DND-41 (cell line): ENCODE data around the gene MDFI.

ENCODE experiments used
- ATAC-seq: fragments of 200-7000 bp; cut with Tn5 transposase; 3 replicates; pipeline ENCODE4 v1.9.1; 2021; ENCODE audit warnings: low read depth; ENCODE audit not compliant: insufficient read depth
- DNase-seq: peaks from one replicate; pipeline ENCODE4 v3.0.0-alpha.2; 2020
- H2AFZ ChIP-seq: 2 replicates; pipeline ENCODE4 v1.6.0; 2012; ENCODE audit warnings: low read depth, low read length
- H3K27ac ChIP-seq: 2 replicates; pipeline ENCODE4 v1.5.1; 2012; ENCODE audit warnings: low read length, inconsistent platforms
- H3K27me3 ChIP-seq: fragments of 200-600 bp; sonication (generic); 2 replicates; pipeline ENCODE4 v1.6.0; 2012; ENCODE audit warnings: low read length, mild to moderate bottlenecking, inconsistent platforms; ENCODE audit not compliant: insufficient read depth, poor library complexity
- H3K36me3 ChIP-seq: 2 replicates; pipeline ENCODE4 v1.5.1; 2012; ENCODE audit warnings: low read length, inconsistent platforms; ENCODE audit not compliant: insufficient read depth
- H3K4me1 ChIP-seq: 2 replicates; pipeline ENCODE4 v1.5.1; 2012; ENCODE audit warnings: mild to moderate bottlenecking, low read length; ENCODE audit not compliant: insufficient read depth
- H3K4me2 ChIP-seq: 2 replicates; pipeline ENCODE4 v1.6.0; 2012; ENCODE audit warnings: mild to moderate bottlenecking, moderate library complexity, low read length, inconsistent platforms; ENCODE audit not compliant: insufficient read depth
- H3K4me3 ChIP-seq, 2 experiments: fragments of 200-600 bp in 1 of 2; shearing (Covaris generic) in 1 of 2; 2 replicates each; pipeline ENCODE4 v1.5.1; 2012 to 2016; ENCODE audit warnings: inconsistent platforms in 2 of 2, low read length in 2 of 2, mild to moderate bottlenecking in 2 of 2, low read depth in 1 of 2, moderate library complexity in 1 of 2
- H3K79me2 ChIP-seq: 2 replicates; pipeline ENCODE4 v1.6.0; 2012; ENCODE audit warnings: low read length, inconsistent platforms; ENCODE audit not compliant: insufficient read depth
- H3K9ac ChIP-seq: 2 replicates; pipeline ENCODE4 v1.6.0; 2012; ENCODE audit warnings: low read depth, mild to moderate bottlenecking, inconsistent platforms, low read length, moderate library complexity
- H3K9me3 ChIP-seq: 2 replicates; pipeline ENCODE4 v1.5.1; 2012; ENCODE audit warnings: low read length, moderate library complexity, mild to moderate bottlenecking, inconsistent platforms; ENCODE audit not compliant: insufficient read depth, severe bottlenecking
- H4K20me1 ChIP-seq: 2 replicates; pipeline ENCODE4 v1.6.0; 2012; ENCODE audit warnings: low read length; ENCODE audit not compliant: insufficient read depth
- EZH2 ChIP-seq: IDR thresholded peaks from 3 replicates; pipeline ENCODE4 v1.6.1; 2012; ENCODE audit warnings: borderline replicate concordance, low read depth, mild to moderate bottlenecking, moderate library complexity, low read length, inconsistent platforms; ENCODE audit not compliant: severe bottlenecking
- TF ChIP-seq, protein P1 (sequence below): IDR thresholded peaks from 2 replicates; pipeline ENCODE4 v1.5.1; 2012; ENCODE audit warnings: borderline replicate concordance, low read length, moderate library complexity, mild to moderate bottlenecking; ENCODE audit not compliant: poor library complexity, severe bottlenecking; ENCODE audit errors: extremely low read depth

Gene MDFI

GRCh38 chr6:41638935-41639808 is 904 bp downstream of the MDFI start:
- Histone ChIP-seq H2AFZ (peak overlapping the region; percentile 79), H4K20me1 (no peaks in the 10 kb centered on the region; the same call in 1 of the 2 replicates), H3K27ac (peak overlapping the region; percentile 64; the same call in 1 of the 2 replicates), H3K9ac (peak overlapping the region; percentile 75), H3K27me3 (peaks cover 11% of the 10 kb centered on the region), H3K36me3 (no peaks in the 10 kb centered on the region), H3K4me2 (peak overlapping the region; percentile 81), H3K79me2 (no peaks in the 10 kb centered on the region), H3K9me3 (no peaks in the 10 kb centered on the region), H3K4me3 (peak overlapping the region; percentile 53 to 68; a peak in 3 of 4 replicates), H3K4me1 (peaks cover 23% of the 10 kb centered on the region)
- ATAC-seq (peak; percentile 37), DNase-seq (no peak)
- no peak for TF ChIP-seq EZH2
- TF ChIP-seq, protein P1, sequence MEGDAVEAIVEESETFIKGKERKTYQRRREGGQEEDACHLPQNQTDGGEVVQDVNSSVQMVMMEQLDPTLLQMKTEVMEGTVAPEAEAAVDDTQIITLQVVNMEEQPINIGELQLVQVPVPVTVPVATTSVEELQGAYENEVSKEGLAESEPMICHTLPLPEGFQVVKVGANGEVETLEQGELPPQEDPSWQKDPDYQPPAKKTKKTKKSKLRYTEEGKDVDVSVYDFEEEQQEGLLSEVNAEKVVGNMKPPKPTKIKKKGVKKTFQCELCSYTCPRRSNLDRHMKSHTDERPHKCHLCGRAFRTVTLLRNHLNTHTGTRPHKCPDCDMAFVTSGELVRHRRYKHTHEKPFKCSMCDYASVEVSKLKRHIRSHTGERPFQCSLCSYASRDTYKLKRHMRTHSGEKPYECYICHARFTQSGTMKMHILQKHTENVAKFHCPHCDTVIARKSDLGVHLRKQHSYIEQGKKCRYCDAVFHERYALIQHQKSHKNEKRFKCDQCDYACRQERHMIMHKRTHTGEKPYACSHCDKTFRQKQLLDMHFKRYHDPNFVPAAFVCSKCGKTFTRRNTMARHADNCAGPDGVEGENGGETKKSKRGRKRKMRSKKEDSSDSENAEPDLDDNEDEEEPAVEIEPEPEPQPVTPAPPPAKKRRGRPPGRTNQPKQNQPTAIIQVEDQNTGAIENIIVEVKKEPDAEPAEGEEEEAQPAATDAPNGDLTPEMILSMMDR, result no peak

DNA sequence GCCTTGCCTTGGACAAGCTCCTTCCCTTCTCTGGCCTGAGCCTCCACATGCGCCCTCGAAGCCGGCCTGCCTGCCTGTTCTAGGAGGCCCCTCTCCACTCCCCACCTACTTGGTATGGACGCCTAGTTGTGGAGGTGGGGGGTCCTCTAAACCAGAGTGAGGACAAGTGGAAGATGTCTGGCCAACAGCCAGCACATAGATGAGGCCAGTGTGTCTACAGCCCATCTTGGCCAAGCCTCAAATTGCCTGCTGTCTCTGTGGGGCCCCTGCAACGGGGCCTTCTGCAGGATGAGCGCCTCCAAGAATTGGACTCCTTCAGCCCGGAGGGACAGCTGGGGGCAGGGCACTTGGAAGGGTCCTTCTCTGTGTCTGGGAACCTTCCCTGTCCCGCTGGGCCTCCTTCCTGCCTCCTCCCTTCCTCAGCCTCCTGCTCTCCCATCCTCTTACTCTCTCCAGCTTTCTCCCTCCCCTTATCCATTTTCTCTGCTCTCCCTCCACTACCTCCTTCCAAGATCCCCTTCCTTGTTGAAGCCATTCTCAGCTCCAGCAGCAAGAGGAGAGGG is 1.6 kb downstream of the MDFI start:
- no peaks in the 10 kb centered on the region; the same call in 1 of the 2 replicates for H4K20me1 ChIP-seq
- peak overlapping the region; percentile 75; the same call in 1 of the 2 replicates for H3K9ac ChIP-seq
- no peak overlapping the region for H2AFZ ChIP-seq
- H3K27me3 ChIP-seq, result peaks cover 11% of the 10 kb centered on the region
- H3K4me3 ChIP-seq, result no peak overlapping the region; a peak in 1 of 4 replicates
- peaks cover 23% of the 10 kb centered on the region for H3K4me1 ChIP-seq
- H3K36me3 ChIP-seq, result no peaks in the 10 kb centered on the region
- peak overlapping the region; percentile 81; the same call in 1 of the 2 replicates for H3K4me2 ChIP-seq
- no peaks in the 10 kb centered on the region for H3K9me3 ChIP-seq
- no peaks in the 10 kb centered on the region for H3K79me2 ChIP-seq
- no peak for ATAC-seq
- no peak for TF ChIP-seq EZH2
- TF ChIP-seq, protein P1, result no peak
- no peak for DNase-seq
- no peak overlapping the region for H3K27ac ChIP-seq

- TF ChIP-seq, protein P1, result no peak
- no peak for TF ChIP-seq EZH2
- Histone ChIP-seq H3K27ac (no peak overlapping the region), H3K4me1 (peaks cover 23% of the 10 kb centered on the region), H2AFZ (no peak overlapping the region), H4K20me1 (no peaks in the 10 kb centered on the region; the same call in 1 of the 2 replicates), H3K9me3 (no peaks in the 10 kb centered on the region), H3K36me3 (no peaks in the 10 kb centered on the region; the same call in 1 of the 2 replicates), H3K79me2 (no peaks in the 10 kb centered on the region), H3K27me3 (peaks cover 11% of the 10 kb centered on the region), H3K4me3 (no peak overlapping the region), H3K4me2 (no peak overlapping the region), H3K9ac (no peak overlapping the region)
- DNase-seq, result no peak
- no peak for ATAC-seq
Measured at GRCh38 chr6:41640426-41640825, 2.2 kb downstream of the MDFI start.
